ENCODE data around the gene NUDT22. TPM values are rescaled to one million over a fixed set of nuclear protein-coding genes. Genes with fewer than 3 reads are reported as not detected.

The NUDT22 gene
- total and polyA plus RNA-seq, 4 experiments from 2014 or later, result 38.1 to 101 (median 76.7) TPM

- Histone ChIP-seq H3K27ac (ENCODE audit: low read depth, low read length) (peak within 1 kb of the TSS; percentile 36), H3K4me1 (ENCODE audit: insufficient read depth, low read length) (peaks cover 40% of the 10 kb centered on the region), H3K36me3 (ENCODE audit: insufficient read depth, low read length) (no peaks in the 10 kb centered on the region), H3K4me3 (ENCODE audit: low read length in 2 of 2) (peak within 1 kb of the TSS; percentile 17 to 56), H3K27me3 (ENCODE audit: insufficient read depth, low read length) (no peaks in the 10 kb centered on the region), H3K9me3 (ENCODE audit: control insufficient read depth in 1 of 2, low read length in 2 of 2) (no peaks in the 10 kb centered on the region)
- Mint-ChIP-seq H3K27me3 (no peaks in the 10 kb centered on the region), H3K36me3 (peaks cover 0 to 2% of the 10 kb centered on the region in 2 donors), H3K9me3 (no peaks in the 10 kb centered on the region), H3K4me1 (peaks cover 5 to 40% (median 16%) of the 10 kb centered on the region in 4 donors), H3K4me3 (peak within 1 kb of the TSS; percentile 84 to 89 (median 88)), H3K27ac (peak within 1 kb of the TSS; percentile 81 to 89 (median 85))
- intact Hi-C loops (cut with micrococcal nuclease), result loop anchor here (1.0 kb wide), 4 partner anchors 18 to 50 kb away; partner anchors contain the start of gene DNAJC4
- CTCF ChIA-PET (ENCODE audit: partially characterized antibody), result interaction anchor here (0.6 to 10.5 kb wide), 20 partner anchors 8 to 1686 kb away, joined by 3 to 121 read pairs (median 6); partner anchors contain the start of genes CATSPERZ, DNAJC4, ESRRA and FERMT3
- POLR2A ChIA-PET (ENCODE audit: partially characterized antibody), result interaction anchor here (1.1 to 38.9 kb wide), 12 partner anchors 9 to 67 kb away, joined by 3 to 937 read pairs (median 12); partner anchors contain the start of genes BAD, DNAJC4, FERMT3 and FKBP2
- peak; percentile 53 to 55 (median 53) for DNase-seq
Measured at GRCh38 chr11:64251016-64251752, 25.1 kb downstream of the NUDT22 start, which contains the start of gene PLCB3. TSS of gene PLCB3 (plus strand) at chr11:64251530. CDS start at chr11:64251650, 120 bp downstream.

- H3K9me3 ChIP-seq (ENCODE audit: control insufficient read depth in 1 of 2, low read length in 2 of 2), result no peaks in the 10 kb centered on the region
- H3K36me3 Mint-ChIP-seq, result peaks cover 0 to 3% of the 10 kb centered on the region in 2 donors
- H3K4me3 ChIP-seq (ENCODE audit: low read length in 2 of 2), result peak overlapping the region; percentile 17 to 56
- no peaks in the 10 kb centered on the region for H3K27me3 ChIP-seq (ENCODE audit: insufficient read depth, low read length)
- no peaks in the 10 kb centered on the region for H3K27me3 Mint-ChIP-seq
- intact Hi-C loops (cut with micrococcal nuclease), result loop anchor here (1.0 kb wide), 4 partner anchors 18 to 50 kb away; partner anchors contain the start of gene DNAJC4
- H3K36me3 ChIP-seq (ENCODE audit: insufficient read depth, low read length), result peaks cover 3% of the 10 kb centered on the region
- H3K9me3 Mint-ChIP-seq, result no peaks in the 10 kb centered on the region
- peaks cover 5 to 40% (median 15%) of the 10 kb centered on the region in 4 donors for H3K4me1 Mint-ChIP-seq
- peak overlapping the region in 6 of 7 donors; percentile 53 to 88 (median 83) for H3K27ac Mint-ChIP-seq
- peak overlapping the region; percentile 36 for H3K27ac ChIP-seq (ENCODE audit: low read depth, low read length)
- no peak for DNase-seq
- H3K4me3 Mint-ChIP-seq, result peak overlapping the region; percentile 81 to 89 (median 86)
- ChIA-PET POLR2A (ENCODE audit: partially characterized antibody) (interaction anchor here (1.2 to 38.9 kb wide), 9 partner anchors 9 to 66 kb away, joined by 3 to 937 read pairs (median 23); partner anchors contain the start of genes DNAJC4, FERMT3, FKBP2 and GPR137), CTCF (ENCODE audit: partially characterized antibody) (interaction anchor here (1.7 to 10.5 kb wide), 6 partner anchors 10 to 66 kb away, joined by 4 to 121 read pairs (median 30); partner anchors contain the start of genes CATSPERZ, ESRRA, FERMT3 and PRDX5)
- peaks cover 40% of the 10 kb centered on the region for H3K4me1 ChIP-seq (ENCODE audit: insufficient read depth, low read length)
Measured at GRCh38 chr11:64251753-64252002, 25.6 kb downstream of the NUDT22 start.

GRCh38 chr11:64252003-64252872 is 26.2 kb downstream of the NUDT22 start:
- DNase-seq, result peak in 1 of 5 donors; percentile 17
- H3K4me3 ChIP-seq (ENCODE audit: low read length in 2 of 2), result peak overlapping the region; percentile 17 to 56
- peak overlapping the region; percentile 36 for H3K27ac ChIP-seq (ENCODE audit: low read depth, low read length)
- ChIA-PET POLR2A (ENCODE audit: partially characterized antibody) (interaction anchor here (1.2 to 38.9 kb wide), 9 partner anchors 10 to 66 kb away, joined by 3 to 937 read pairs (median 23); partner anchors contain the start of genes DNAJC4, FERMT3, FKBP2 and GPR137), CTCF (ENCODE audit: partially characterized antibody) (interaction anchor here (1.7 to 10.5 kb wide), 6 partner anchors 9 to 65 kb away, joined by 4 to 121 read pairs (median 30); partner anchors contain the start of genes CATSPERZ, ESRRA, FERMT3 and PRDX5)
- peaks cover 0 to 4% of the 10 kb centered on the region in 2 donors for H3K36me3 Mint-ChIP-seq
- H3K27me3 Mint-ChIP-seq, result no peaks in the 10 kb centered on the region
- intact Hi-C loops (cut with micrococcal nuclease), result no loop called here
- H3K36me3 ChIP-seq (ENCODE audit: insufficient read depth, low read length), result peaks cover 3% of the 10 kb centered on the region
- H3K27me3 ChIP-seq (ENCODE audit: insufficient read depth, low read length), result no peaks in the 10 kb centered on the region
- no peaks in the 10 kb centered on the region for H3K9me3 Mint-ChIP-seq
- H3K9me3 ChIP-seq (ENCODE audit: control insufficient read depth in 1 of 2, low read length in 2 of 2), result no peaks in the 10 kb centered on the region
- H3K4me1 ChIP-seq (ENCODE audit: insufficient read depth, low read length), result peaks cover 36% of the 10 kb centered on the region
- peak overlapping the region; percentile 53 to 88 (median 82) for H3K27ac Mint-ChIP-seq
- peaks cover 5 to 36% (median 13%) of the 10 kb centered on the region in 4 donors for H3K4me1 Mint-ChIP-seq
- H3K4me3 Mint-ChIP-seq, result peak overlapping the region; percentile 81 to 89 (median 86)

- Histone ChIP-seq H3K27me3 (ENCODE audit: insufficient read depth, low read length) (no peaks in the 10 kb centered on the region), H3K27ac (ENCODE audit: low read depth, low read length) (no peak overlapping the region), H3K36me3 (ENCODE audit: insufficient read depth, low read length) (peaks cover 3% of the 10 kb centered on the region), H3K9me3 (ENCODE audit: control insufficient read depth in 1 of 2, low read length in 2 of 2) (no peaks in the 10 kb centered on the region), H3K4me3 (ENCODE audit: low read length in 2 of 2) (no peak overlapping the region), H3K4me1 (ENCODE audit: insufficient read depth, low read length) (peaks cover 31% of the 10 kb centered on the region)
- ChIA-PET POLR2A (ENCODE audit: partially characterized antibody) (interaction anchor here (1.8 to 38.9 kb wide), 4 partner anchors 10 to 44 kb away, joined by 6 to 937 read pairs (median 158); partner anchors contain the start of genes FERMT3 and FKBP2), CTCF (ENCODE audit: partially characterized antibody) (interaction anchor here (1.0 to 3.7 kb wide), 4 partner anchors 11 to 48 kb away, joined by 3 to 43 read pairs (median 10); no protein-coding TSS in a partner anchor)
- peak overlapping the region; percentile 2 to 66 (median 42) for H3K4me3 Mint-ChIP-seq
- H3K27me3 Mint-ChIP-seq, result no peaks in the 10 kb centered on the region
- DNase-seq, result no peak
- peak overlapping the region in 2 of 7 donors; percentile 7 to 55 for H3K27ac Mint-ChIP-seq
- intact Hi-C loops (cut with micrococcal nuclease), result no loop called here
- no peaks in the 10 kb centered on the region for H3K9me3 Mint-ChIP-seq
- peaks cover 0 to 8% of the 10 kb centered on the region in 2 donors for H3K36me3 Mint-ChIP-seq
- peaks cover 5 to 32% (median 10%) of the 10 kb centered on the region in 4 donors for H3K4me1 Mint-ChIP-seq
Measured at GRCh38 chr11:64253043-64253442, 27.0 kb downstream of the NUDT22 start.

GRCh38 chr11:64253481-64253880 is 27.4 kb downstream of the NUDT22 start:
- POLR2A ChIA-PET (ENCODE audit: partially characterized antibody), result interaction anchor here (1.0 to 1.8 kb wide), 3 partner anchors 8 to 17 kb away, joined by 3 to 6 read pairs (median 6); no protein-coding TSS in a partner anchor
- intact Hi-C loops (cut with micrococcal nuclease), result no loop called here

GRCh38 chr11:64254326-64254725 is 28.3 kb downstream of the NUDT22 start:
- H3K4me3 ChIP-seq (ENCODE audit: low read length in 2 of 2), result no peak overlapping the region
- no peaks in the 10 kb centered on the region for H3K27me3 ChIP-seq (ENCODE audit: insufficient read depth, low read length)
- H3K4me1 ChIP-seq (ENCODE audit: insufficient read depth, low read length), result peaks cover 31% of the 10 kb centered on the region
- no peaks in the 10 kb centered on the region for H3K9me3 ChIP-seq (ENCODE audit: control insufficient read depth in 1 of 2, low read length in 2 of 2)
- Mint-ChIP-seq H3K27me3 (no peaks in the 10 kb centered on the region), H3K4me1 (peaks cover 5 to 25% (median 9%) of the 10 kb centered on the region in 4 donors), H3K27ac (peak overlapping the region in 2 of 7 donors; percentile 55 to 59), H3K36me3 (peaks cover 2 to 10% of the 10 kb centered on the region in 2 donors), H3K4me3 (no peak overlapping the region), H3K9me3 (no peaks in the 10 kb centered on the region)
- POLR2A ChIA-PET (ENCODE audit: partially characterized antibody), result interaction anchor here (1.0 to 1.8 kb wide), 3 partner anchors 9 to 16 kb away, joined by 3 to 6 read pairs (median 6); no protein-coding TSS in a partner anchor
- intact Hi-C loops (cut with micrococcal nuclease), result no loop called here
- H3K27ac ChIP-seq (ENCODE audit: low read depth, low read length), result no peak overlapping the region
- no peak for DNase-seq
- CTCF ChIA-PET (ENCODE audit: partially characterized antibody), result interaction anchor here (0.7 to 1.7 kb wide), 8 partner anchors 8 to 50 kb away, joined by 3 to 5 read pairs (median 3); partner anchors contain the start of gene FERMT3
- H3K36me3 ChIP-seq (ENCODE audit: insufficient read depth, low read length), result peaks cover 3% of the 10 kb centered on the region

More at GRCh38 chr11:64253481-64253880, 27.4 kb downstream of the NUDT22 start:
- no peaks in the 10 kb centered on the region for H3K27me3 Mint-ChIP-seq
- no peaks in the 10 kb centered on the region for H3K9me3 ChIP-seq (ENCODE audit: control insufficient read depth in 1 of 2, low read length in 2 of 2)
- peaks cover 3% of the 10 kb centered on the region for H3K36me3 ChIP-seq (ENCODE audit: insufficient read depth, low read length)
- H3K27ac ChIP-seq (ENCODE audit: low read depth, low read length), result no peak overlapping the region
- peak overlapping the region in 5 of 8 donors; percentile 2 to 55 (median 39) for H3K4me3 Mint-ChIP-seq
- no peaks in the 10 kb centered on the region for H3K9me3 Mint-ChIP-seq
- CTCF ChIA-PET (ENCODE audit: partially characterized antibody), result interaction anchor here (0.6 to 1.4 kb wide), 8 partner anchors 9 to 51 kb away, joined by 3 to 5 read pairs (median 3); partner anchors contain the start of gene FERMT3
- no peaks in the 10 kb centered on the region for H3K27me3 ChIP-seq (ENCODE audit: insufficient read depth, low read length)
- DNase-seq, result no peak
- peaks cover 0 to 9% of the 10 kb centered on the region in 2 donors for H3K36me3 Mint-ChIP-seq
- peaks cover 31% of the 10 kb centered on the region for H3K4me1 ChIP-seq (ENCODE audit: insufficient read depth, low read length)
- H3K4me1 Mint-ChIP-seq, result peaks cover 5 to 29% (median 9%) of the 10 kb centered on the region in 4 donors
- H3K27ac Mint-ChIP-seq, result peak overlapping the region in 2 of 7 donors; percentile 55 to 59
- H3K4me3 ChIP-seq (ENCODE audit: low read length in 2 of 2), result no peak overlapping the region
